Tibial nerve (tissue), 4 donors: ENCODE results near the gene LRBA. TPM values are rescaled to one million over a fixed set of nuclear protein-coding genes. Genes with fewer than 3 reads are reported as not detected.

Experiments used
- DNase-seq, 2 donors: peaks; one replicate each; pipeline ENCODE4 v3.0.0-alpha.2; 2019; ENCODE audit warnings: low spot score in 2 of 2
- H3K27ac ChIP-seq, 4 donors: fragments of 200-600 bp; sonication (generic) in 3 of 4; one replicate each; pipeline ENCODE4 v1.5.1; 2017 to 2019; ENCODE audit warnings: mild to moderate bottlenecking in 1 of 4
- H3K27me3 ChIP-seq, 2 donors: fragments of 200-600 bp; sonication (generic) in 1 of 2; one replicate each; pipeline versions ENCODE4 v1.5.1 to v1.6.0; 2017 to 2019
- H3K36me3 ChIP-seq, 3 donors: fragments of 200-600 bp; sonication (generic); one replicate each; pipeline ENCODE4 v1.5.1; 2018 to 2019
- H3K4me1 ChIP-seq, 4 donors: fragments of 200-600 bp; sonication (generic) in 3 of 4; one replicate each; pipeline ENCODE4 v1.5.1; 2017 to 2019
- H3K4me3 ChIP-seq, 4 donors: fragments of 200-600 bp; sonication (generic) in 3 of 4; one replicate each; pipeline ENCODE4 v1.5.1; 2017 to 2019; ENCODE audit warnings: mild to moderate bottlenecking in 1 of 4, moderate library complexity in 1 of 4
- H3K9me3 ChIP-seq, 4 donors: fragments of 200-600 bp; sonication (generic) in 3 of 4; one replicate each; pipeline ENCODE4 v1.5.1; 2017 to 2019
- EP300 ChIP-seq, 2 donors: sonication (generic); formaldehyde crosslinking; IDR thresholded peaks; one replicate each; pipeline ENCODE4 v1.6.1; 2017; ENCODE audit warnings: antibody characterized with exemption in 2 of 2, mild to moderate bottlenecking in 1 of 2
- POLR2A ChIP-seq, 2 donors: fragments of 450-650 bp; IDR thresholded peaks; one replicate each; pipeline ENCODE4 v1.6.1; 2017; ENCODE audit warnings: antibody characterized with exemption in 2 of 2, mild to moderate bottlenecking in 2 of 2, moderate library complexity in 2 of 2
- WGBS, 2 donors: methylation state at CpG; one replicate each; pipeline ENCODE4 v1.1.5; 2018; 5-methylcytosine and 5-hydroxymethylcytosine counted together
- small RNA-seq: library from RNA; depleted of rRNA; stranded (forward); fragments of <200 nt; gene quantifications from one replicate; pipeline ENCODE3, GENCODE V24; 2016
- total RNA-seq, 4 donors: library from RNA; depleted of rRNA; stranded (reverse); fragments of >200 nt; gene quantifications; one replicate each; pipeline ENCODE4 v1.1.0, GENCODE V29; 2016
- TF ChIP-seq, protein P1 (sequence below), 5 experiments: fragments of 200-600 bp in 3 of 5; fragments of 450-650 bp in 2 of 5; sonication (generic) in 3 of 5; IDR thresholded peaks; one replicate each; pipeline ENCODE4 v1.5.1; 2016 to 2019; ENCODE audit warnings: antibody characterized with exemption in 5 of 5, mild to moderate bottlenecking in 3 of 5, moderate library complexity in 2 of 5

LRBA gene
- total RNA-seq, 4 donors from 2014 or later, result 35.4 to 43.1 (median 38.0) TPM

DNA sequence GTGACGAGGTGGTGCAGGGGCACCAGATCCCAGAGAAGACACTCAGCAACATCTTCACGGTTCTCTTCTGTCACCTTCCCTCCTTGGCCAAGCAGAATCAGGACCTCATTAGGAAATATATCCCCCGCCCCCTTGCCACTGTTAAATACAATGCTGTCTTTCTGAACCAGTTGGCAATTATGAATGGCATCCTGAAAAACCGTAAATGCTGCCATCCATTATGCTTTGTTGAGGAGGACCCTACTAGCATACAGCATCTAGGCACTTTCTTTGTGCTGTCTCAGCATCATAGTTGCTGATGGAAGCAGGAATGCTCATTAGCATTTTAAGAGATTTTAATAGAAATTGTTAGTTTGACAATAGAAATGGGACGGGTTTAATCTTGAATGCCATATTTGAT lies 798.4 kb downstream of the LRBA start:
- DNase-seq, result no peak
- no peaks in the 10 kb centered on the region for H3K36me3 ChIP-seq
- TF ChIP-seq EP300 (IDR thresholded peaks at IDR 0.05), result no peak
- no peak for TF ChIP-seq POLR2A (IDR thresholded peaks at IDR 0.05)
- TF ChIP-seq, protein P1, sequence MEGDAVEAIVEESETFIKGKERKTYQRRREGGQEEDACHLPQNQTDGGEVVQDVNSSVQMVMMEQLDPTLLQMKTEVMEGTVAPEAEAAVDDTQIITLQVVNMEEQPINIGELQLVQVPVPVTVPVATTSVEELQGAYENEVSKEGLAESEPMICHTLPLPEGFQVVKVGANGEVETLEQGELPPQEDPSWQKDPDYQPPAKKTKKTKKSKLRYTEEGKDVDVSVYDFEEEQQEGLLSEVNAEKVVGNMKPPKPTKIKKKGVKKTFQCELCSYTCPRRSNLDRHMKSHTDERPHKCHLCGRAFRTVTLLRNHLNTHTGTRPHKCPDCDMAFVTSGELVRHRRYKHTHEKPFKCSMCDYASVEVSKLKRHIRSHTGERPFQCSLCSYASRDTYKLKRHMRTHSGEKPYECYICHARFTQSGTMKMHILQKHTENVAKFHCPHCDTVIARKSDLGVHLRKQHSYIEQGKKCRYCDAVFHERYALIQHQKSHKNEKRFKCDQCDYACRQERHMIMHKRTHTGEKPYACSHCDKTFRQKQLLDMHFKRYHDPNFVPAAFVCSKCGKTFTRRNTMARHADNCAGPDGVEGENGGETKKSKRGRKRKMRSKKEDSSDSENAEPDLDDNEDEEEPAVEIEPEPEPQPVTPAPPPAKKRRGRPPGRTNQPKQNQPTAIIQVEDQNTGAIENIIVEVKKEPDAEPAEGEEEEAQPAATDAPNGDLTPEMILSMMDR (IDR thresholded peaks at IDR 0.05), result no peak
- no peaks in the 10 kb centered on the region for H3K27me3 ChIP-seq
- peaks cover 0 to 26% (median 3%) of the 10 kb centered on the region in 4 donors for H3K4me1 ChIP-seq
- no peak overlapping the region for H3K4me3 ChIP-seq
- 49% methylated on average over 5 of the region's 5 CpGs for WGBS, 2 donors
- no peaks in the 10 kb centered on the region for H3K9me3 ChIP-seq
- H3K27ac ChIP-seq, result no peak overlapping the region

DNA sequence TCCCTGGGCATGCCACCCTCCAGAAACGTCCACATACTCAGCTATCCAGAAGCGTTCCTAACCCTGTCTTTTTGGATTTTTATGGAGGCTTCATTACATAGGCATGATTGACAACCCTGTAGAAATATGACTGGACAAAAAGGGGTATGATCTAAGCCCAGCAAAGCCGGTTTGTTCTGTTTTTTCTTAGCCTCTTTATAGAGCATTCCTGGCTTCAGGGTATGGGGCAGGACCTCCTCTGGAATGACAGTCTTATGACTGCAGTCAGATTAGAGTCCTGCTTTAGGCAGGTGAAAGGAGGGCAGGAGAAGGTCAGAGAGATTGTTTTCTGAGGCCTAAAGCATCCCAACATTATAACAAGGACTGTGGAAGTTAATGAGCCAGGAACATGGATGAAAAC lies 799.5 kb downstream of the LRBA start:
- Histone ChIP-seq H3K36me3 (no peaks in the 10 kb centered on the region), H3K27me3 (no peaks in the 10 kb centered on the region), H3K9me3 (no peaks in the 10 kb centered on the region), H3K4me3 (no peak overlapping the region), H3K27ac (no peak overlapping the region), H3K4me1 (peaks cover 0 to 28% (median 3%) of the 10 kb centered on the region in 4 donors)
- no peak for DNase-seq
- TF ChIP-seq EP300 (IDR thresholded peaks at IDR 0.05), result no peak
- TF ChIP-seq, protein P1 (IDR thresholded peaks at IDR 0.05), result no peak
- no peak for TF ChIP-seq POLR2A (IDR thresholded peaks at IDR 0.05)
- 58 to 66% methylated on average over 3 of the region's 3 CpGs for WGBS, 2 donors

Small RNAs within 50 kb of the gene (small RNA-seq; reads per million reads assigned to genes)
- gene RNA5SP168, result not detected

Other genes with a start within 250 kb of the LRBA start
- gene RPS3A, start 84.3 kb upstream of the LRBA start, total RNA-seq, result 1,000 to 10,000 TPM; 2,090 to 3,011 (median 2,639) TPM